DMS79 (cell line): ENCODE results near the gene USH2A.

Experiments used
- DNase-seq: peaks from one replicate; lab custom pipeline; 2025; lab: John Stamatoyannopoulos, UW

The USH2A gene

GRCh38 chr1:215643592-215644321, 779.5 kb downstream of the USH2A start:
- no peak for DNase-seq

- DNase-seq: no peak
Observed at GRCh38 chr1:215640429-215641148, 782.7 kb downstream of the USH2A start.

- no peak for DNase-seq
Observed at GRCh38 chr1:215637041-215637573, 786.1 kb downstream of the USH2A start.

GRCh38 chr1:215636258-215636965, 786.8 kb downstream of the USH2A start:
- no peak for DNase-seq

DNA sequence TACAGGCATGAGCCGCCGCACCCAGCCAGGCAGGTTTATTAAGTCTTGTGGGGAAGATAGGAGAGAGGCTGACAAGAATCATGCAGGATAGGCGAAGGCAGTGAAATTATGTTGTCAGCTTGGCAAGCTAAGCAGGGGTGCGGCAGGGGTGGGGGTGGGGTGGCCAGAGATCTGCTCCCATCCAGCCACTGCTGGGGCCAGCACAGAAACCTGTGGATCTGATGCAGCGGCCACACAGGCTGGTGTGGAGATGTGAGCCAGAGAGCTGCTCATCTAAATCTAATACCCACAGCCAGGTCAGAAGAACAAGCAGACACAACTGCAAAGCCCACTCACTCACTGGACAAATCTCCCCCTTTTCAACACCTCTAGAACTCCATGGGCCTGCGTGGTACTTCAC, 787.4 kb downstream of the USH2A start:
- DNase-seq: no peak

- no peak for DNase-seq
Observed at GRCh38 chr1:215631489-215631888, 791.8 kb downstream of the USH2A start.

- DNase-seq: no peak
Observed at GRCh38 chr1:215631040-215631439, 792.2 kb downstream of the USH2A start.

GRCh38 chr1:215625949-215626348, 797.3 kb downstream of the USH2A start:
- no peak for DNase-seq

DNA sequence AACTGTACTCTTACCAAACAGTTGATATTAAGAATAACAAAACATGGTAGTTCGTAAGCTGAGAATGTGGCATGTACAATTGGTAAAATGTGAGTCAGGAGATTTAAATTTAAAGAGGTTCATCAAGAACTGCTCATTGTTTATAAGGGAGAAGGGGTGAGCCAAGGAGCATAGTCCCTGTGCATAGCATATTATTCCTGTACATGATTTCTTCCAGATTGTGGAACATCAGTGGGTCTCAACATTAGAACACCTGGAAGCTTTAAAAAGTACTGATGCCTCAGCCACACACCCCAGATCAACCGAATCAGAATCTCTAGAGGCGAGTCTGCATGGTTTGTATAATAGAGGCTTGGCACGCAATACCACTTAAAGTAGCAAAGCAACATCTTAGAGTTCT, 800.1 kb downstream of the USH2A start:
- no peak for DNase-seq

DNA sequence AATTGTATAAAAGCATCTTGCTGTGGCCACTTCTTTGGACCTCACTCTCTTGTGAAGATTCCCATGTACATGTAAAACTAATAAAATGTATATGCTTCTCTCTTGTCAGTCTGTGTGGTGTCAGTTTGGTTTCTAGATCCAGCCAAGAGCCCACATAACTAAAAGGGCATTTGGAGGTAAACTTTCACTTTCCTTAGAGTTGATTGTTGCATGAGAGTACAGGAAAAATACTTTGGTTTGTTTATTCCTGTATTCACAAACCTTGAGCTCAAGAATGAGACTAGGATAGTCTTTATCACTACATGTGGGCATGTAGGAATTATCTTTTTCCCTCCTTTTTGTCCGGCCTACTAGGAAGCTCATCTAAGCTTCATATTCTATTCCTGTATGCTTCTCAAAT, 805.3 kb downstream of the USH2A start:
- no peak for DNase-seq

DNA sequence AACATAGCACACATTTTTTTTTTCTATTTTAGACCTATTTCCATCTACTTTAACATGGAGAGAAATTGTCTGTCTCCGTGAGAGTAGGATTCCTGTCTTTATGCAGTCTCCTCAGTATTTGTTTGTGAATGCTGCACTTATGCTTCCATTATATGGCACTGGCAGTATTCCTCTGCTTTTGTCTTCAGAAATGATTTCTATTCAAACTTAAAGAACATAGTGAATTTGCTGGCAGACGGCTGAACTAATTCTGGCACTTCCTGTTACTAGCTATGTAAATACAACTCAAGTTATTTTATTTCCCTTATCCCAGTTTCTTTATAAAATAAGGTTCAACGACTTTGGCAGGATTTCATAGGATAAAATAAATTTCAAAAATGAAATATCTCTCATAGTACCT, 810.9 kb downstream of the USH2A start:
- DNase-seq: no peak

DNA sequence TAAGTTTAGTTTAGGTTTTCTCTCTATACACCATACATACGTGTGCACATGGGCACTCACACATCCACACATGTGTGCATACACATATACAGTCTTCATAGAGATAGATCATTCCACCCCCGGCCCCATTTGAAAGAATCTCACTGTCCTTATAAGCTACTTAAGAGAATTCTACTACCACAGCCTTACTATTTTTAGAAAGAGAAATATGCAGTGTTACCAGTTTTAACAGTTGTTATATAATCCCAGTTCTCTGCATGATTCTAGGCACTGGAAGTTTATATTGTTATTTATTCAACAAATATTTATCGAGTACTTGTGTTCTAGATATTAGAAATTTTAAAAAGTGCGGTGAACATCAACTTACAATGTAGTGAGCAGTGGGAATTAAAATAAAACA, 814.6 kb downstream of the USH2A start:
- no peak for DNase-seq

DNA sequence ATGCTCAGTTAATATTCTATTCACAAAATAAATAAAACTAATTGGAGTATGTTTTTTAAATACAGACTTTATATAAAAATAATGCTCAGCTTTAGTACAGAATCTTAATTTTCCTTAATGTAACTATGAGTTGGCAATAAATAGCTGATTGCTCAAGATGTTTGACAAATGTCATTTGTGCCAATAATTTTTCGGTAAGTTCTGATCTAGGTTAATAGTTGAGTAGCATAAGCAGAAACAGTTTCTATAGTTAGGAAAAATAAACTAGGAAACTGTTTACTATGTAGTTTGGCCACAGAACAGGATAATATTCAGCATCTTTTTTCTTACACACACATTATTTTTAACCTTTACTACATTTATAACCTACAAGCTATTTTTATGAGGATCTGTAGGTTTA, 815.8 kb downstream of the USH2A start:
- no peak for DNase-seq

GRCh38 chr1:215606564-215607168, 816.6 kb downstream of the USH2A start:
- no peak for DNase-seq

DNA sequence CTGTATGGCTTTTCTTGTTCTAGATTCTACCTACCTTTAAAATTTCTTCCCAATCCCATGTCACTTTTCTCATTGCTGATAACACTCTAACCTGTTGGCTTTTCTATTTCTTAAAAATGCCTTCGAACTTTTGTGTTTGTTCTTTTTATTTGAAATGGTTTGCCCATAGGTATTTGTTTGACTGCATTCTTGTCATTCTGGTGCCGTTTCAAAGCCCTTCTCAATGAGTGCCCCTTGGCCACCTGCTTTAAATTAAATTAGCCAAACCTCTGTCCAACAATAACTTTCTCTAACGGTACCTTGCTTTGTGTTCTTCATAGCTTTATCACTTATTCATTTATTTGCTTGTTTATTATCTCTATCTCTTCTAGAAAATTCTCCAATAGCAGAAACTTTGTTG, 817.2 kb downstream of the USH2A start:
- no peak for DNase-seq

GRCh38 chr1:215605011-215605621, 818.1 kb downstream of the USH2A start:
- no peak for DNase-seq

GRCh38 chr1:215603319-215603718, 819.9 kb downstream of the USH2A start:
- DNase-seq: no peak

DNA sequence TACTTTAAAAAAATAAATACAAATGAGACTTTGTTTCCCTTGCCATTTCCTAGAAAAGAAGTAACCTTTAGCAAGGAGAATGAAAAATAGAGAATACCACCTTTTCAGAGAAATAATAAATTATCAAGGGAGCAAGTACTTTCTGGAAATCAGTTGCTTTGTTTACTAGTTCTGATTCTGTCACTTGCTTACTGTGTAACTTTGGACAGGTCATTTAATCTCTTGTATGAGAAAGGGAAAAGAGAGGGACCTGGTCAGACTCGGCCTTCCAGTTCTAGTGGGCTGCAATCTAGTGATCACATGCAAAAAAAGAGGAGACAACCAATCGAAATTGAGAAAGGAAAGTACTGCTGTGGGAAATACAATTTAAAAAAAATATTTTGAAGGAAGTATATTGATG, 822.0 kb downstream of the USH2A start:
- DNase-seq: no peak

- DNase-seq: no peak
Observed at GRCh38 chr1:215600867-215601266, 822.4 kb downstream of the USH2A start.

DNA sequence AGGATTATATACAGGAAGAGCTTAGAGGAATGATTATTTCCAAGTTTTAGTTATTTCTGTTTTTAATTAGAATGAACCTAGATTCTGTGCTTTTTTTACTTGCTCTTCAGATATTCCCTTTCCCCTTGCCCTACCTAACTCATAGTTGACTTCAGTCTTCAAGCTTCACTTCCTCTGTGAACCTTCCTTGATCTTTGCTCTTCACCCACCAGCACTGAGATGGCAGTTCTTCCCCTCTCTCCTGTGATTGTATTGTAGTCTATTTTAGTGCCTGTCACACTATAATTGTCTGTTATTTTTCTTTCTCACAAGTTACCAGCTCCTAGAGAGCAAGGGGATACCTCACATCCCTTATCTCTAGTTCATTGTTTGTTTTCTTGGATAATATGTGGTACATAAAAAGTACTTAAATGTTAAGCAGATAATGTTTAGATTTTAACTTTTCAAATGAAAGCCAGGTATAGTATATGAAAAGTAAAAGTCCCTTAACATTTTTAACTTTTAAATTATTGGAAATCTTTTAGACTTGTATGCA, 822.9 kb downstream of the USH2A start:
- DNase-seq: no peak

- no peak for DNase-seq
Observed at GRCh38 chr1:215599418-215600074, 823.7 kb downstream of the USH2A start.
